H4 (cell line): ENCODE data around the gene GLIPR1L2. TPM values are rescaled to one million over a fixed set of nuclear protein-coding genes. Genes with fewer than 3 reads are reported as not detected.
"Not testable (repeated sequence)": the region's sequence is repeated elsewhere in the genome, so short reads cannot be mapped to it uniquely, and the experiment has no call there.

Experiments used
- DNase-seq: peaks from one replicate; pipeline ENCODE4 v3.0.0-alpha.2; 2015; ENCODE audit warnings: low spot score
- total RNA-seq: library from RNA; depleted of rRNA; stranded (reverse); fragments of >200 nt; shearing (Covaris generic); gene quantifications from 2 replicates; pipeline ENCODE4 v1.2.3, GENCODE V29; 2014; rRNA removed

Gene GLIPR1L2
- total RNA-seq: 0.14 TPM in 1 of 2 replicates, not detected in the other

GRCh38 chr12:75390899-75391538, at the start of gene GLIPR1L2:
Gene GLIPR1L2, plus strand, starts transcription at chr12:75391089. Its CDS starts 28 bp downstream, at chr12:75391117.
- DNase-seq: peak; percentile 98

GRCh38 chr12:75341873-75342272, 49.0 kb upstream of the GLIPR1L2 start:
- peak; percentile 11 for DNase-seq

- no peak for DNase-seq
These were observed 45.4 kb upstream of the GLIPR1L2 start for GRCh38 chr12:75345531-75345930.

- DNase-seq: not testable (repeated sequence)
These were observed 44.7 kb upstream of the GLIPR1L2 start for GRCh38 chr12:75346215-75346614.

GRCh38 chr12:75349946-75350345, 40.9 kb upstream of the GLIPR1L2 start:
- DNase-seq: no peak

GRCh38 chr12:75350413-75350812, 40.5 kb upstream of the GLIPR1L2 start:
- no peak for DNase-seq

GRCh38 chr12:75354011-75354410, 36.9 kb upstream of the GLIPR1L2 start:
- DNase-seq: no peak

- DNase-seq: no peak
These were observed 30.0 kb upstream of the GLIPR1L2 start for GRCh38 chr12:75360920-75361319.

- no peak for DNase-seq
These were observed 29.5 kb upstream of the GLIPR1L2 start for GRCh38 chr12:75361408-75361807.

- DNase-seq: no peak
These were observed 26.0 kb upstream of the GLIPR1L2 start for GRCh38 chr12:75364919-75365318.

GRCh38 chr12:75366629-75367028, 24.3 kb upstream of the GLIPR1L2 start:
- no peak for DNase-seq

- DNase-seq: no peak
These were observed 15.9 kb upstream of the GLIPR1L2 start for GRCh38 chr12:75374971-75375370.

- DNase-seq: no peak
These were observed 12.5 kb upstream of the GLIPR1L2 start for GRCh38 chr12:75378354-75378753.

GRCh38 chr12:75389061-75389460, 1.8 kb upstream of the GLIPR1L2 start:
- DNase-seq: peak; percentile 24

- DNase-seq: no peak
These were observed 1.2 kb upstream of the GLIPR1L2 start for GRCh38 chr12:75389706-75390105.

GRCh38 chr12:75390156-75390898, 562 bp upstream of the GLIPR1L2 start:
- no peak for DNase-seq

- no peak for DNase-seq
These were observed 13.3 kb downstream of the GLIPR1L2 start for GRCh38 chr12:75404231-75404630.

GRCh38 chr12:75407683-75408082, 16.8 kb downstream of the GLIPR1L2 start:
- no peak for DNase-seq

- DNase-seq: no peak
These were observed 18.9 kb downstream of the GLIPR1L2 start for GRCh38 chr12:75409830-75410229.

GRCh38 chr12:75414671-75415070, 23.8 kb downstream of the GLIPR1L2 start:
- no peak for DNase-seq

GRCh38 chr12:75419841-75420240, 29.0 kb downstream of the GLIPR1L2 start:
- no peak for DNase-seq

- no peak for DNase-seq
These were observed 36.6 kb downstream of the GLIPR1L2 start for GRCh38 chr12:75427491-75427890.

GRCh38 chr12:75428767-75429166, 37.9 kb downstream of the GLIPR1L2 start:
- no peak for DNase-seq
